ENCODE data around the gene FKBP1A. TPM values are rescaled to one million over a fixed set of nuclear protein-coding genes. Genes with fewer than 3 reads are reported as not detected.

FKBP1A gene
- total and polyA plus RNA-seq, 9 of the 15 experiments (the other 6 are each of a cell fraction or from before 2014, with no cell fraction given): 48.8 to 502 (median 89.6) TPM

DNA sequence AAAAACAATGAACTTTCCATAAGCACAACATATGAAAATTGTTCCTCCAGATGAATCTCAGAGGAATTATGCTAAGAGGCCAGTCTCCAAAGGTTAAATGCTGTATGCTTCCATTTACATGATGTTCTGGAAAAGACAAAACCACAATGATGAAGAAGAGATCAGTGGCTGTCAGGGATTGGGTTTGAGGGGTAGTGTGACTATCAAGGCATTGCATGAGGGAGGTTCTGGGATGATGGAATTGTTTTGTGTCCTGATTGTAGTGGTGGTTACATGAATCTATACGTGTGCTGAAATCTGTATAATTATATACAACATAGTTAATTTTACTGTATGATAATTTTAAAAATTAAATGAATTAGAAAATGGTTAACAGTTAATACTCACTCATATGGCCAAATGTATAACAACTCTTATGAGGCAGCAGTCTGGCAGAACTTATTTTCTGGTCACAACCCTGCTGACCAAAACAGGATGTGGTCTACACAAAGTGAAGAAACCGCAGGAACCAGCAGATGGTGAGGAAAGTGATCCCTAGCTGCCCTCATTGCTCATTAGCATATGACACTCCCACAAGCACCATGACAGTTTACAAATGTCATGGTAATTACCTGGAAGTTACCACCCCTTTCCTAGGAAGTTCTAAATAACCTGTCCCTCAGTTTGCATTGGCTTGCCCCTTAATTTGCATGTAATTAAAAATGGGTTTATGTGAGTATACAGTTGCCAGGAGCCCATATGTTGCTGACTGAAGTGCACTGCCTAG lies 41.9 kb upstream of the FKBP1A start (continued):
- TF ChIP-seq ILF3 (IDR thresholded peaks at IDR 0.05; ENCODE audit: borderline replicate concordance) (no peak), CBFA2T3 (IDR thresholded peaks at IDR 0.05) (peak; percentile 56), PHTF2 (CRISPR knock-in tag; IDR thresholded peaks at IDR 0.05) (no peak), NR1H2 (CRISPR knock-in tag; IDR thresholded peaks at IDR 0.05) (no peak), WHSC1 (IDR thresholded peaks at IDR 0.05; ENCODE audit: low read length) (no peak), MYC (IDR thresholded peaks at IDR 0.05; ENCODE audit: low read depth, low read length) (0 out of 2 replicates have a peak, but pooled peaks have one; percentile 34), MYC (CRISPR knock-in tag; IDR thresholded peaks at IDR 0.05; ENCODE audit: borderline replicate concordance, low read depth) (no peak), ZNF778 (CRISPR knock-in tag; IDR thresholded peaks at IDR 0.05) (no peak), SMAD3 (CRISPR knock-in tag; conservative IDR thresholded peaks at IDR 0.05) (no peak), ETV5 (CRISPR knock-in tag; IDR thresholded peaks at IDR 0.05; ENCODE audit: low read depth) (peak; percentile 78; the same call in 1 of the 2 replicates), MXI1 (IDR thresholded peaks at IDR 0.05; ENCODE audit: low read depth, low read length) (no peak), KLF13 (tag; IDR thresholded peaks at IDR 0.05; ENCODE audit: borderline replicate concordance, low read depth) (no peak), IRF2 (CRISPR knock-in tag; IDR thresholded peaks at IDR 0.05) (no peak)
- TF ChIP-seq, protein P1, sequence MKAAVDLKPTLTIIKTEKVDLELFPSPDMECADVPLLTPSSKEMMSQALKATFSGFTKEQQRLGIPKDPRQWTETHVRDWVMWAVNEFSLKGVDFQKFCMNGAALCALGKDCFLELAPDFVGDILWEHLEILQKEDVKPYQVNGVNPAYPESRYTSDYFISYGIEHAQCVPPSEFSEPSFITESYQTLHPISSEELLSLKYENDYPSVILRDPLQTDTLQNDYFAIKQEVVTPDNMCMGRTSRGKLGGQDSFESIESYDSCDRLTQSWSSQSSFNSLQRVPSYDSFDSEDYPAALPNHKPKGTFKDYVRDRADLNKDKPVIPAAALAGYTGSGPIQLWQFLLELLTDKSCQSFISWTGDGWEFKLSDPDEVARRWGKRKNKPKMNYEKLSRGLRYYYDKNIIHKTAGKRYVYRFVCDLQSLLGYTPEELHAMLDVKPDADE (conservative IDR thresholded peaks at IDR 0.05; ENCODE audit: control insufficient read depth, low read depth, low read length): no peak
- TF ChIP-seq, protein P2, sequence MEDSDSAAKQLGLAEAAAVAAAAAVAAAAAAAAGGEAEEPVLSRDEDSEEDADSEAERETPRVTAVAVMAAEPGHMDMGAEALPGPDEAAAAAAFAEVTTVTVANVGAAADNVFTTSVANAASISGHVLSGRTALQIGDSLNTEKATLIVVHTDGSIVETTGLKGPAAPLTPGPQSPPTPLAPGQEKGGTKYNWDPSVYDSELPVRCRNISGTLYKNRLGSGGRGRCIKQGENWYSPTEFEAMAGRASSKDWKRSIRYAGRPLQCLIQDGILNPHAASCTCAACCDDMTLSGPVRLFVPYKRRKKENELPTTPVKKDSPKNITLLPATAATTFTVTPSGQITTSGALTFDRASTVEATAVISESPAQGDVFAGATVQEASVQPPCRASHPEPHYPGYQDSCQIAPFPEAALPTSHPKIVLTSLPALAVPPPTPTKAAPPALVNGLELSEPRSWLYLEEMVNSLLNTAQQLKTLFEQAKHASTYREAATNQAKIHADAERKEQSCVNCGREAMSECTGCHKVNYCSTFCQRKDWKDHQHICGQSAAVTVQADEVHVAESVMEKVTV (CRISPR knock-in tag; IDR thresholded peaks at IDR 0.05): no peak
- TF ChIP-seq, protein P3, sequence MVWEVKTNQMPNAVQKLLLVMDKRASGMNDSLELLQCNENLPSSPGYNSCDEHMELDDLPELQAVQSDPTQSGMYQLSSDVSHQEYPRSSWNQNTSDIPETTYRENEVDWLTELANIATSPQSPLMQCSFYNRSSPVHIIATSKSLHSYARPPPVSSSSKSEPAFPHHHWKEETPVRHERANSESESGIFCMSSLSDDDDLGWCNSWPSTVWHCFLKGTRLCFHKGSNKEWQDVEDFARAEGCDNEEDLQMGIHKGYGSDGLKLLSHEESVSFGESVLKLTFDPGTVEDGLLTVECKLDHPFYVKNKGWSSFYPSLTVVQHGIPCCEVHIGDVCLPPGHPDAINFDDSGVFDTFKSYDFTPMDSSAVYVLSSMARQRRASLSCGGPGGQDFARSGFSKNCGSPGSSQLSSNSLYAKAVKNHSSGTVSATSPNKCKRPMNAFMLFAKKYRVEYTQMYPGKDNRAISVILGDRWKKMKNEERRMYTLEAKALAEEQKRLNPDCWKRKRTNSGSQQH (CRISPR knock-in tag; IDR thresholded peaks at IDR 0.05): no peak
- TF ChIP-seq, protein P4, sequence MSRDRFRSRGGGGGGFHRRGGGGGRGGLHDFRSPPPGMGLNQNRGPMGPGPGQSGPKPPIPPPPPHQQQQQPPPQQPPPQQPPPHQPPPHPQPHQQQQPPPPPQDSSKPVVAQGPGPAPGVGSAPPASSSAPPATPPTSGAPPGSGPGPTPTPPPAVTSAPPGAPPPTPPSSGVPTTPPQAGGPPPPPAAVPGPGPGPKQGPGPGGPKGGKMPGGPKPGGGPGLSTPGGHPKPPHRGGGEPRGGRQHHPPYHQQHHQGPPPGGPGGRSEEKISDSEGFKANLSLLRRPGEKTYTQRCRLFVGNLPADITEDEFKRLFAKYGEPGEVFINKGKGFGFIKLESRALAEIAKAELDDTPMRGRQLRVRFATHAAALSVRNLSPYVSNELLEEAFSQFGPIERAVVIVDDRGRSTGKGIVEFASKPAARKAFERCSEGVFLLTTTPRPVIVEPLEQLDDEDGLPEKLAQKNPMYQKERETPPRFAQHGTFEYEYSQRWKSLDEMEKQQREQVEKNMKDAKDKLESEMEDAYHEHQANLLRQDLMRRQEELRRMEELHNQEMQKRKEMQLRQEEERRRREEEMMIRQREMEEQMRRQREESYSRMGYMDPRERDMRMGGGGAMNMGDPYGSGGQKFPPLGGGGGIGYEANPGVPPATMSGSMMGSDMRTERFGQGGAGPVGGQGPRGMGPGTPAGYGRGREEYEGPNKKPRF (IDR thresholded peaks at IDR 0.05; ENCODE audit: low read depth, low read length): no peak

All from K562 (cell line).